GM12878 (cell line): Measurements from ENCODE around the gene E2F1. TPM values are rescaled to one million over a fixed set of nuclear protein-coding genes. Genes with fewer than 3 reads are reported as not detected.

Experiments
- ATAC-seq: fragments of 200-7000 bp; cut with Tn5 transposase; 3 replicates; pipeline ENCODE4 v1.9.1; 2020; ENCODE audit warnings: mild to moderate bottlenecking, moderate library complexity
- BruUV-seq: library from RNA; stranded (reverse); fragments of 400-500 nt; replicated peaks from 2 replicates; lab custom pipeline; 2021; lab: Mats Ljungman, UMichigan
- CTCF ChIA-PET: fragments of 300-600 bp; sonication (Branson Sonifier 250); formaldehyde crosslinking; extraction: SDS; loops from one replicate; lab custom pipeline; 2021; ENCODE audit warnings: inconsistent platforms; lab: Yijun Ruan, JAX
- POLR2A ChIA-PET: fragments of 350-600 bp; formaldehyde crosslinking; extraction: SDS; loops from one replicate; lab custom pipeline; 2021; ENCODE audit warnings: inconsistent platforms; lab: Charles Lee
- RAD21 ChIA-PET: fragments of 300-600 bp; sonication (Branson Sonifier 250); formaldehyde crosslinking; loops from one replicate; lab custom pipeline; 2023; ENCODE audit warnings: antibody characterized with exemption; ENCODE audit not compliant: unreplicated experiment; lab: Charles Lee
- SMC1A ChIA-PET: fragments of 300-600 bp; sonication (Branson Sonifier 250); formaldehyde crosslinking; loops from one replicate; lab custom pipeline; 2023; ENCODE audit not compliant: unreplicated experiment, uncharacterized antibody; lab: Charles Lee
- DNase-seq: peaks from one replicate; pipeline ENCODE4 v3.0.0-alpha.2; 2011; ENCODE audit warnings: low read depth, low spot score
- FAIRE-seq: peaks from 3 replicates; lab custom pipeline; 2011; peaks lifted over from hg19 to GRCh38; lab: Jason Lieb, UNC
- H2AFZ ChIP-seq: 2 replicates; pipeline ENCODE4 v1.6.0; 2011; ENCODE audit warnings: low read depth, low read length, control low read depth; ENCODE audit not compliant: control insufficient read depth
- H3K27ac ChIP-seq: 2 replicates; pipeline ENCODE4 v1.5.1; 2011; ENCODE audit warnings: control low read depth; ENCODE audit not compliant: control insufficient read depth, insufficient read depth
- H3K27me3 ChIP-seq, 2 experiments: replicated peaks in 1 of 2; 2 replicates each; pipeline versions ENCODE4 v1.6.0 to v1.6.1; 2011; ENCODE audit warnings: low read length in 1 of 2; ENCODE audit not compliant: control insufficient read depth in 2 of 2, insufficient read depth in 2 of 2
- H3K36me3 ChIP-seq, 2 experiments: 2 replicates each; pipeline ENCODE4 v1.5.1; 2011; ENCODE audit warnings: low read length in 1 of 2; ENCODE audit not compliant: control insufficient read depth in 2 of 2, insufficient read depth in 2 of 2
- H3K4me1 ChIP-seq: 2 replicates; pipeline ENCODE4 v1.6.1; 2011; ENCODE audit warnings: mild to moderate bottlenecking, low read length, moderate library complexity, mixed read lengths; ENCODE audit not compliant: control insufficient read depth, insufficient read depth
- H3K4me2 ChIP-seq: 2 replicates; pipeline ENCODE4 v1.6.0; 2011; ENCODE audit warnings: control low read depth; ENCODE audit not compliant: control insufficient read depth, insufficient read depth
- H3K4me3 ChIP-seq: fragments of 200-600 bp; sonication (generic); 2 replicates; pipeline ENCODE4 v1.5.1; 2016
- H3K79me2 ChIP-seq: 2 replicates; pipeline ENCODE4 v1.6.0; 2011; ENCODE audit warnings: low read length; ENCODE audit not compliant: control insufficient read depth, insufficient read depth
- H3K9ac ChIP-seq: 2 replicates; pipeline ENCODE4 v1.8.0; 2011; ENCODE audit warnings: low read length, control low read depth, mixed read lengths; ENCODE audit not compliant: control insufficient read depth, insufficient read depth
- H3K9me3 ChIP-seq: replicated peaks from 3 replicates; pipeline ENCODE4 v1.5.1; 2011; ENCODE audit warnings: mild to moderate bottlenecking, low read length; ENCODE audit not compliant: control insufficient read depth, insufficient read depth
- H4K20me1 ChIP-seq: 2 replicates; pipeline ENCODE4 v1.6.0; 2011; ENCODE audit not compliant: control insufficient read depth, insufficient read depth
- HCFC1 ChIP-seq: fragments of 150-350 bp; IDR thresholded peaks from 2 replicates; pipeline ENCODE4 v1.6.1; 2014; ENCODE audit warnings: low read length
- NBN ChIP-seq: fragments of 450-650 bp; IDR thresholded peaks from 2 replicates; pipeline ENCODE4 v1.6.1; 2016
- NFYA ChIP-seq: IDR thresholded peaks from 2 replicates; pipeline ENCODE4 v1.6.1; 2011; ENCODE audit warnings: low read depth, mild to moderate bottlenecking, low read length, improper control_type of control experiment, borderline replicate concordance
- NR2C1 ChIP-seq: fragments of 450-650 bp; IDR thresholded peaks from 2 replicates; pipeline ENCODE4 v1.6.1; 2017; ENCODE audit warnings: antibody characterized with exemption, mild to moderate bottlenecking, moderate library complexity
- POLR2A ChIP-seq: IDR thresholded peaks from 2 replicates; pipeline ENCODE4 v1.6.1; 2011; ENCODE audit warnings: low read depth, mild to moderate bottlenecking, low read length
- TAF1 ChIP-seq: IDR thresholded peaks from 2 replicates; pipeline ENCODE4 v1.6.1; 2011; ENCODE audit warnings: mild to moderate bottlenecking, low read depth, low read length, borderline replicate concordance
- WGBS: methylation state at CpG from one replicate; pipeline ENCODE4 v1.1.6; 2016; ENCODE audit warnings: low lambda C conversion rate; ENCODE audit not compliant: insufficient replicate concordance, insufficient coverage; ENCODE audit errors: missing lambda C conversion rate; 5-methylcytosine and 5-hydroxymethylcytosine counted together
- in situ Hi-C: fragments of 300-500 bp; cut with MboI; formaldehyde crosslinking; loops from 9 replicates; pipeline ENCODE4 v1.14.3; 2018; ENCODE audit warnings: mixed read lengths
- intact Hi-C: fragments of 100-400 bp; cut with micrococcal nuclease; formaldehyde crosslinking; loops from one replicate; pipeline ENCODE4 v1.14.2; 2022; ENCODE audit not compliant: unreplicated experiment
- polyA plus RNA-seq, 11 experiments: library from polyadenylated mRNA; depleted of rRNA in 4 of 11; unstranded in 6 of 11; stranded (reverse) in 5 of 11; fragments of >200 nt; fragmentation: Nextera tagmentation in 4 of 11; fragmentation: Illumina TruSeq in 1 of 11; extraction: Ambion mirVana in 4 of 11; extraction: Trizol in 1 of 11; gene quantifications; 1 replicate in 1 of 11; 2 replicates in 10 of 11; pipeline versions ENCODE4 v1.2.1 to v1.2.3, GENCODE V29; 2011 to 2016; ENCODE audit warnings: inconsistent platforms in 2 of 11, missing spikeins in 2 of 11, low read depth in 1 of 11
- total RNA-seq, 4 experiments: library from RNA; depleted of rRNA in 3 of 4; stranded (reverse); fragments of >200 nt in 3 of 4; fragmentation: Illumina TruSeq in 1 of 4; extraction: Trizol in 1 of 4; gene quantifications; 2 replicates each; pipeline versions ENCODE4 v1.2.1 to v1.2.3, GENCODE V29; 2013 to 2021
- TF ChIP-seq, protein P1 (sequence below): fragments of 450-650 bp; conservative IDR thresholded peaks from 2 replicates; pipeline ENCODE4 v1.6.1; 2017; ENCODE audit warnings: mild to moderate bottlenecking, moderate library complexity
- TF ChIP-seq, protein P2 (sequence below): fragments of 450-650 bp; formaldehyde crosslinking; IDR thresholded peaks from 2 replicates; pipeline ENCODE4 v1.5.0; 2022; ENCODE audit warnings: mild to moderate bottlenecking, missing genetic modification characterization
- TF ChIP-seq, protein P3 (sequence below): IDR thresholded peaks from 2 replicates; pipeline ENCODE4 v1.6.1; 2012; ENCODE audit warnings: mild to moderate bottlenecking, low read depth, low read length

Gene E2F1
- total and polyA plus RNA-seq, 10 of the 15 experiments (the other 5 are each of a cell fraction or from before 2014, with no cell fraction given), result 0.29 to 50.2 (median 19.7) TPM

DNA sequence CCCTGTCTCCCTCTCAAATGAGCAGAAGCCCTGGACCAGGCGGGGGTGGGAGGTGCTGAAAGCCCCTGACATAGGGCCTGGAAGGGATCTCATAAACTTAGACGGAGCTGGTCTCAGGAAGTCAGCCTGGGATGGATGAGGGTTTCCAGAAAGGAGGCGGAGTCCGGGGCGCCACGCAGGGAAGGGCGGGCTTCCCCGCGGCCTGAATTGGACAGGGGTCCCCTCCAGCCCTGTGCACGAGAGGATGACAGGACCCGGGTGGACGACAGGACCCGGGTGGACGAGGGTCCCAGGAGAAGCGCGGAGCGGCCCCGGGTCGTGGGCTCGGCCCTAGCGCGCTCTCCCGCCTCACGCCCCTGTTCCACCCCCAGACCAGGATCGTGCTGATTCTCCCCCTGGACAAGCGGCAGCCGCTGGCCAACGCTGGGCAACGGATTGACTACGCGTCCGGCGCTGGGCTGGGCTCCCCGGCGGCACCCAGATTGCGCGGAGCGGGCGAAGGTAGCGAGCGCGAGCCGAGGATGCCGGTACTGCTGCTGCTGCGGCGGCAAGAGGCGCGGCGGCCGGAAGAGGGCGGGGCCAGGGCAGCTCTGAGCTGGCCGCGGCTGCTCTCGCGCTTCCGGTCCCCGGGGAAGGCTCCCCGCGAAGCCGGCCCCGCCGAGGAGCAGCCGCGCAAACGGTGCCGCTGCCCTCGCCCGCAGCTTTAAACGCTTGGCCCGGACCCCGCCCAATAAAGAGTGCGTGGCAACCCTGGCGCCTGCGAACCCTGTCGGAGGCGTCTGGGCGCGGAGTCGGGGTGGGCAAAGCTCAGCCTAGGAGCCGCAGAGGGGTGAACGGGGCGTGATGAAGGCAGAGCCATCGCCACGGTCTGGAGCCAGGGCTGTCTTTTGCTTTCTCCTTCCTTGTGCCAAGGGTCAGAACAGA is 22.8 kb downstream of the E2F1 start:
- H2AFZ ChIP-seq, result peak overlapping the region; percentile 91
- ChIA-PET CTCF (interaction anchor here (0.9 to 3.2 kb wide), 5 partner anchors 10 to 218 kb away, joined by 3 to 20 read pairs (median 3); no protein-coding TSS in a partner anchor), SMC1A (interaction anchor here (0.6 to 1.9 kb wide), 8 partner anchors 10 to 206 kb away, joined by 3 to 9 read pairs (median 3); no protein-coding TSS in a partner anchor), POLR2A (interaction anchor here (0.5 to 2.4 kb wide), 7 partner anchors 10 to 445 kb away, joined by 3 to 9 read pairs (median 3); partner anchors contain the start of gene CBFA2T2), RAD21 (interaction anchor here (0.7 to 2.2 kb wide), 8 partner anchors 11 to 205 kb away, joined by 3 to 10 read pairs (median 4); partner anchors contain the start of genes CBFA2T2 and ZNF341)
- 2% methylated on average over 83 of the region's 84 CpGs for WGBS
- H3K4me2 ChIP-seq, result peak overlapping the region; percentile 99
- in situ Hi-C loops (no loop called here), intact Hi-C loops (loop anchor here (1.0 to 10.0 kb wide), 2 partner anchors 24 to 461 kb away; no protein-coding TSS in a partner anchor)
- DNase-seq (no peak), FAIRE-seq (peak; percentile 64), ATAC-seq (peak; percentile 72)
- no peaks in the 10 kb centered on the region for H3K9me3 ChIP-seq
- H3K27ac ChIP-seq, result peak overlapping the region; percentile 88
- peaks cover 2% of the 10 kb centered on the region for H3K79me2 ChIP-seq
- H3K4me1 ChIP-seq, result peaks cover 27% of the 10 kb centered on the region
- peak overlapping the region; percentile 87 for H3K4me3 ChIP-seq
- no peaks in the 10 kb centered on the region for H3K36me3 ChIP-seq
- H4K20me1 ChIP-seq, result peaks cover 3% of the 10 kb centered on the region; the same call in 1 of the 2 replicates
- no peaks in the 10 kb centered on the region for H3K27me3 ChIP-seq
- H3K9ac ChIP-seq, result peak overlapping the region; percentile 91
- no TSS peak for BruUV-seq
- TF ChIP-seq POLR2A (peak; percentile 95), HCFC1 (peak; percentile 6; the same call in 1 of the 2 replicates), NFYA (no peak), NR2C1 (no peak; the same call in 1 of the 2 replicates), NBN (no peak), TAF1 (peak; percentile 76; the same call in 1 of the 2 replicates)
- TF ChIP-seq, protein P1, sequence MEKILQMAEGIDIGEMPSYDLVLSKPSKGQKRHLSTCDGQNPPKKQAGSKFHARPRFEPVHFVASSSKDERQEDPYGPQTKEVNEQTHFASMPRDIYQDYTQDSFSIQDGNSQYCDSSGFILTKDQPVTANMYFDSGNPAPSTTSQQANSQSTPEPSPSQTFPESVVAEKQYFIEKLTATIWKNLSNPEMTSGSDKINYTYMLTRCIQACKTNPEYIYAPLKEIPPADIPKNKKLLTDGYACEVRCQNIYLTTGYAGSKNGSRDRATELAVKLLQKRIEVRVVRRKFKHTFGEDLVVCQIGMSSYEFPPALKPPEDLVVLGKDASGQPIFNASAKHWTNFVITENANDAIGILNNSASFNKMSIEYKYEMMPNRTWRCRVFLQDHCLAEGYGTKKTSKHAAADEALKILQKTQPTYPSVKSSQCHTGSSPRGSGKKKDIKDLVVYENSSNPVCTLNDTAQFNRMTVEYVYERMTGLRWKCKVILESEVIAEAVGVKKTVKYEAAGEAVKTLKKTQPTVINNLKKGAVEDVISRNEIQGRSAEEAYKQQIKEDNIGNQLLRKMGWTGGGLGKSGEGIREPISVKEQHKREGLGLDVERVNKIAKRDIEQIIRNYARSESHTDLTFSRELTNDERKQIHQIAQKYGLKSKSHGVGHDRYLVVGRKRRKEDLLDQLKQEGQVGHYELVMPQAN, result peak; percentile 70; the same call in 1 of the 2 replicates
- TF ChIP-seq, protein P2, sequence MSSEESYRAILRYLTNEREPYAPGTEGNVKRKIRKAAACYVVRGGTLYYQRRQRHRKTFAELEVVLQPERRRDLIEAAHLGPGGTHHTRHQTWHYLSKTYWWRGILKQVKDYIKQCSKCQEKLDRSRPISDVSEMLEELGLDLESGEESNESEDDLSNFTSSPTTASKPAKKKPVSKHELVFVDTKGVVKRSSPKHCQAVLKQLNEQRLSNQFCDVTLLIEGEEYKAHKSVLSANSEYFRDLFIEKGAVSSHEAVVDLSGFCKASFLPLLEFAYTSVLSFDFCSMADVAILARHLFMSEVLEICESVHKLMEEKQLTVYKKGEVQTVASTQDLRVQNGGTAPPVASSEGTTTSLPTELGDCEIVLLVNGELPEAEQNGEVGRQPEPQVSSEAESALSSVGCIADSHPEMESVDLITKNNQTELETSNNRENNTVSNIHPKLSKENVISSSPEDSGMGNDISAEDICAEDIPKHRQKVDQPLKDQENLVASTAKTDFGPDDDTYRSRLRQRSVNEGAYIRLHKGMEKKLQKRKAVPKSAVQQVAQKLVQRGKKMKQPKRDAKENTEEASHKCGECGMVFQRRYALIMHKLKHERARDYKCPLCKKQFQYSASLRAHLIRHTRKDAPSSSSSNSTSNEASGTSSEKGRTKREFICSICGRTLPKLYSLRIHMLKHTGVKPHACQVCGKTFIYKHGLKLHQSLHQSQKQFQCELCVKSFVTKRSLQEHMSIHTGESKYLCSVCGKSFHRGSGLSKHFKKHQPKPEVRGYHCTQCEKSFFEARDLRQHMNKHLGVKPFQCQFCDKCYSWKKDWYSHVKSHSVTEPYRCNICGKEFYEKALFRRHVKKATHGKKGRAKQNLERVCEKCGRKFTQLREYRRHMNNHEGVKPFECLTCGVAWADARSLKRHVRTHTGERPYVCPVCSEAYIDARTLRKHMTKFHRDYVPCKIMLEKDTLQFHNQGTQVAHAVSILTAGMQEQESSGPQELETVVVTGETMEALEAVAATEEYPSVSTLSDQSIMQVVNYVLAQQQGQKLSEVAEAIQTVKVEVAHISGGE (CRISPR knock-in tag), result peak; percentile 79
- TF ChIP-seq, protein P3, sequence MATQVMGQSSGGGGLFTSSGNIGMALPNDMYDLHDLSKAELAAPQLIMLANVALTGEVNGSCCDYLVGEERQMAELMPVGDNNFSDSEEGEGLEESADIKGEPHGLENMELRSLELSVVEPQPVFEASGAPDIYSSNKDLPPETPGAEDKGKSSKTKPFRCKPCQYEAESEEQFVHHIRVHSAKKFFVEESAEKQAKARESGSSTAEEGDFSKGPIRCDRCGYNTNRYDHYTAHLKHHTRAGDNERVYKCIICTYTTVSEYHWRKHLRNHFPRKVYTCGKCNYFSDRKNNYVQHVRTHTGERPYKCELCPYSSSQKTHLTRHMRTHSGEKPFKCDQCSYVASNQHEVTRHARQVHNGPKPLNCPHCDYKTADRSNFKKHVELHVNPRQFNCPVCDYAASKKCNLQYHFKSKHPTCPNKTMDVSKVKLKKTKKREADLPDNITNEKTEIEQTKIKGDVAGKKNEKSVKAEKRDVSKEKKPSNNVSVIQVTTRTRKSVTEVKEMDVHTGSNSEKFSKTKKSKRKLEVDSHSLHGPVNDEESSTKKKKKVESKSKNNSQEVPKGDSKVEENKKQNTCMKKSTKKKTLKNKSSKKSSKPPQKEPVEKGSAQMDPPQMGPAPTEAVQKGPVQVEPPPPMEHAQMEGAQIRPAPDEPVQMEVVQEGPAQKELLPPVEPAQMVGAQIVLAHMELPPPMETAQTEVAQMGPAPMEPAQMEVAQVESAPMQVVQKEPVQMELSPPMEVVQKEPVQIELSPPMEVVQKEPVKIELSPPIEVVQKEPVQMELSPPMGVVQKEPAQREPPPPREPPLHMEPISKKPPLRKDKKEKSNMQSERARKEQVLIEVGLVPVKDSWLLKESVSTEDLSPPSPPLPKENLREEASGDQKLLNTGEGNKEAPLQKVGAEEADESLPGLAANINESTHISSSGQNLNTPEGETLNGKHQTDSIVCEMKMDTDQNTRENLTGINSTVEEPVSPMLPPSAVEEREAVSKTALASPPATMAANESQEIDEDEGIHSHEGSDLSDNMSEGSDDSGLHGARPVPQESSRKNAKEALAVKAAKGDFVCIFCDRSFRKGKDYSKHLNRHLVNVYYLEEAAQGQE, result 0 out of 2 replicates have a peak, but pooled peaks have one; percentile 13
